Right lobe of liver (tissue), 4 donors: Measurements from ENCODE around the gene VCAM1.

ENCODE experiments used
- CTCF ChIP-seq, 4 donors: fragments of 200-600 bp in 3 of 4; fragments of 450-650 bp in 1 of 4; IDR thresholded peaks; one replicate each; pipeline versions ENCODE4 v1.5.1 to v1.8.0; 2016 to 2022; ENCODE audit warnings: antibody characterized with exemption in 4 of 4, mild to moderate bottlenecking in 2 of 4
- POLR2A ChIP-seq: fragments of 450-650 bp; IDR thresholded peaks from one replicate; pipeline ENCODE4 v1.6.1; 2017; ENCODE audit warnings: antibody characterized with exemption, mild to moderate bottlenecking
- donor health status: DM: no; HTN: no; CAD: no.
- donor health status: DM: no; HTN: no; CAD: no.
- donor health status: DM: no; HTN: yes; CAD: no.

DNA sequence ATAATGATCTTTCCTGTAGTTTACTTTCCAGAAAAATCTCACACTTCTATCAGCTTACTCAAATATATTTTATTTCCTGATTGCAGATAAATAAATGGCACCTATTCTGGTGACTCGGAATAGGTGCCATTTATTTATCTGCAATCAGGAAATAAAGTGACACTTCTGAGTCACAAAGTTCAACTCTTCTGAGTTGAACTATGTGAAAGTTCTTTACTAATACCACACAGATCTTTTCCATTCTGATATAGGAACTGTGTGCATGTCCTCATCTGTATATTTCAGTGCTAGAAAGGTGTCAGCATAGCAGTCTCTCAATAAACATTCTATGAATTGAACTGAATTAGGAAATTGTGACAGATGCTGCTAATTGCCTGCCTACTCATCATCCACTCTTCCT is 4.9 kb upstream of the VCAM1 start:
- TF ChIP-seq POLR2A (no peak), CTCF (IDR thresholded peaks at IDR 0.05) (no peak)
